Measurements from ENCODE around the gene SPX.

Gene SPX

GRCh38 chr12:21539797-21540196 is 13.7 kb downstream of the SPX start:
- no peak for DNase-seq

GRCh38 chr12:21541773-21542172 is 15.7 kb downstream of the SPX start:
- DNase-seq: no peak

GRCh38 chr12:21542403-21542802 is 16.3 kb downstream of the SPX start:
- DNase-seq: no peak

- no peak for DNase-seq
Observed at GRCh38 chr12:21543151-21543550, 17.1 kb downstream of the SPX start.

- no peak for DNase-seq
Observed at GRCh38 chr12:21545557-21545956, 19.5 kb downstream of the SPX start.

GRCh38 chr12:21546716-21547115 is 20.6 kb downstream of the SPX start:
- no peak for DNase-seq

- DNase-seq: no peak
Observed at GRCh38 chr12:21547437-21547836, 21.3 kb downstream of the SPX start.

- DNase-seq: no peak
Observed at GRCh38 chr12:21551841-21552465, 25.9 kb downstream of the SPX start.

- no peak for DNase-seq
Observed at GRCh38 chr12:21552635-21553328, 26.7 kb downstream of the SPX start.

GRCh38 chr12:21553329-21553675 is 27.2 kb downstream of the SPX start:
- no peak for DNase-seq

- no peak for DNase-seq
Observed at GRCh38 chr12:21558100-21558679, 32.1 kb downstream of the SPX start.

- no peak for DNase-seq
Observed at GRCh38 chr12:21559855-21560569, 33.9 kb downstream of the SPX start.

GRCh38 chr12:21561158-21561557 is 35.1 kb downstream of the SPX start:
- no peak for DNase-seq

- no peak for DNase-seq
Observed at GRCh38 chr12:21562859-21563258, 36.8 kb downstream of the SPX start.

- DNase-seq: no peak
Observed at GRCh38 chr12:21566223-21566906, 40.3 kb downstream of the SPX start.

GRCh38 chr12:21566907-21567394 is 40.9 kb downstream of the SPX start:
- DNase-seq: no peak

GRCh38 chr12:21568115-21568514 is 42.0 kb downstream of the SPX start:
- no peak for DNase-seq

- no peak for DNase-seq
Observed at GRCh38 chr12:21571046-21571445, 45.0 kb downstream of the SPX start.

GRCh38 chr12:21573733-21574358 is 47.8 kb downstream of the SPX start:
- no peak for DNase-seq

GRCh38 chr12:21576431-21576830 is 50.3 kb downstream of the SPX start:
- DNase-seq: no peak

GRCh38 chr12:21577516-21577915 is 51.4 kb downstream of the SPX start:
- DNase-seq: no peak

- DNase-seq: no peak
Observed at GRCh38 chr12:21580748-21581516, 54.8 kb downstream of the SPX start.

All from KG1 (cell line).